Uterus (tissue), 4 donors: ENCODE results near the gene HIVEP2. TPM values are rescaled to one million over a fixed set of nuclear protein-coding genes. Genes with fewer than 3 reads are reported as not detected.

ENCODE experiments used
- DNase-seq, 2 donors: peaks; one replicate each; pipeline ENCODE4 v3.0.0-alpha.2; 2019 to 2020
- H3K27ac ChIP-seq, 2 donors: fragments of 200-600 bp; sonication (generic); 1 replicate in 1 of 2; 2 replicates in 1 of 2; pipeline ENCODE4 v1.5.1; 2016 to 2018
- H3K27me3 ChIP-seq, 2 donors: fragments of 200-600 bp; sonication (generic); one replicate each; pipeline ENCODE4 v1.5.1; 2018 to 2019; ENCODE audit warnings: control low read depth in 1 of 2
- H3K36me3 ChIP-seq, 2 donors: fragments of 200-600 bp; sonication (generic); one replicate each; pipeline ENCODE4 v1.5.1; 2019; ENCODE audit warnings: control low read depth in 1 of 2
- H3K4me1 ChIP-seq, 2 donors: fragments of 200-600 bp; sonication (generic); one replicate each; pipeline ENCODE4 v1.5.1; 2018 to 2019; ENCODE audit warnings: control low read depth in 1 of 2
- H3K4me3 ChIP-seq, 2 donors: fragments of 200-600 bp; sonication (generic); 1 replicate in 1 of 2; 2 replicates in 1 of 2; pipeline ENCODE4 v1.5.1; 2018 to 2019; ENCODE audit warnings: mild to moderate bottlenecking in 1 of 2
- H3K9me3 ChIP-seq, 2 donors: fragments of 200-600 bp; sonication (generic); one replicate each; pipeline ENCODE4 v1.5.1; 2019; ENCODE audit warnings: control low read depth in 1 of 2
- POLR2A ChIP-seq, 2 donors: fragments of 450-650 bp; IDR thresholded peaks; one replicate each; pipeline ENCODE4 v1.6.1; 2016; ENCODE audit warnings: antibody characterized with exemption in 2 of 2, mild to moderate bottlenecking in 1 of 2, moderate library complexity in 1 of 2
- intact Hi-C: fragments of 100-400 bp; cut with DNase I; formaldehyde crosslinking; loops from one replicate; pipeline ENCODE4 v1.15.1; 2023; ENCODE audit warnings: low total_unique reads
- total RNA-seq, 4 donors: library from RNA; depleted of rRNA in 3 of 4; stranded (reverse); fragments of >200 nt in 3 of 4; gene quantifications; one replicate each; pipeline versions ENCODE4 v1.1.0 to v1.2.4, GENCODE V29; 2014 to 2023
- TF ChIP-seq, protein P1 (sequence below), 4 experiments: fragments of 200-600 bp in 2 of 4; fragments of 450-650 bp in 2 of 4; sonication (generic) in 2 of 4; IDR thresholded peaks; one replicate each; pipeline ENCODE4 v1.5.1; 2016 to 2019; ENCODE audit warnings: antibody characterized with exemption in 4 of 4, mild to moderate bottlenecking in 2 of 4, moderate library complexity in 1 of 4
- donor health status: DM: yes; HTN: yes; CAD: no.

HIVEP2 gene
- total RNA-seq, 4 donors from 2014 or later = 11.0 to 24.7 (median 19.8) TPM

- H3K36me3 ChIP-seq = no peaks in the 10 kb centered on the region
- H3K9me3 ChIP-seq = no peaks in the 10 kb centered on the region
- no peak overlapping the region for H3K4me3 ChIP-seq
- H3K27ac ChIP-seq = no peak overlapping the region
- H3K27me3 ChIP-seq = no peaks in the 10 kb centered on the region
- DNase-seq = no peak
- intact Hi-C loops = no loop called here
- H3K4me1 ChIP-seq = no peaks in the 10 kb centered on the region
- TF ChIP-seq, protein P1, sequence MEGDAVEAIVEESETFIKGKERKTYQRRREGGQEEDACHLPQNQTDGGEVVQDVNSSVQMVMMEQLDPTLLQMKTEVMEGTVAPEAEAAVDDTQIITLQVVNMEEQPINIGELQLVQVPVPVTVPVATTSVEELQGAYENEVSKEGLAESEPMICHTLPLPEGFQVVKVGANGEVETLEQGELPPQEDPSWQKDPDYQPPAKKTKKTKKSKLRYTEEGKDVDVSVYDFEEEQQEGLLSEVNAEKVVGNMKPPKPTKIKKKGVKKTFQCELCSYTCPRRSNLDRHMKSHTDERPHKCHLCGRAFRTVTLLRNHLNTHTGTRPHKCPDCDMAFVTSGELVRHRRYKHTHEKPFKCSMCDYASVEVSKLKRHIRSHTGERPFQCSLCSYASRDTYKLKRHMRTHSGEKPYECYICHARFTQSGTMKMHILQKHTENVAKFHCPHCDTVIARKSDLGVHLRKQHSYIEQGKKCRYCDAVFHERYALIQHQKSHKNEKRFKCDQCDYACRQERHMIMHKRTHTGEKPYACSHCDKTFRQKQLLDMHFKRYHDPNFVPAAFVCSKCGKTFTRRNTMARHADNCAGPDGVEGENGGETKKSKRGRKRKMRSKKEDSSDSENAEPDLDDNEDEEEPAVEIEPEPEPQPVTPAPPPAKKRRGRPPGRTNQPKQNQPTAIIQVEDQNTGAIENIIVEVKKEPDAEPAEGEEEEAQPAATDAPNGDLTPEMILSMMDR (IDR thresholded peaks at IDR 0.05) = no peak
- TF ChIP-seq POLR2A (IDR thresholded peaks at IDR 0.05) = no peak
Observed at GRCh38 chr6:142901611-142902010, 43.4 kb downstream of the HIVEP2 start.

GRCh38 chr6:142900227-142900971, 44.6 kb downstream of the HIVEP2 start:
- no peak for DNase-seq
- H3K9me3 ChIP-seq = no peaks in the 10 kb centered on the region
- intact Hi-C loops = no loop called here
- no peak for TF ChIP-seq POLR2A (IDR thresholded peaks at IDR 0.05)
- TF ChIP-seq, protein P1 (IDR thresholded peaks at IDR 0.05) = no peak
- no peaks in the 10 kb centered on the region for H3K36me3 ChIP-seq
- no peaks in the 10 kb centered on the region for H3K4me1 ChIP-seq
- H3K27ac ChIP-seq = no peak overlapping the region
- no peak overlapping the region for H3K4me3 ChIP-seq
- no peaks in the 10 kb centered on the region for H3K27me3 ChIP-seq

DNA sequence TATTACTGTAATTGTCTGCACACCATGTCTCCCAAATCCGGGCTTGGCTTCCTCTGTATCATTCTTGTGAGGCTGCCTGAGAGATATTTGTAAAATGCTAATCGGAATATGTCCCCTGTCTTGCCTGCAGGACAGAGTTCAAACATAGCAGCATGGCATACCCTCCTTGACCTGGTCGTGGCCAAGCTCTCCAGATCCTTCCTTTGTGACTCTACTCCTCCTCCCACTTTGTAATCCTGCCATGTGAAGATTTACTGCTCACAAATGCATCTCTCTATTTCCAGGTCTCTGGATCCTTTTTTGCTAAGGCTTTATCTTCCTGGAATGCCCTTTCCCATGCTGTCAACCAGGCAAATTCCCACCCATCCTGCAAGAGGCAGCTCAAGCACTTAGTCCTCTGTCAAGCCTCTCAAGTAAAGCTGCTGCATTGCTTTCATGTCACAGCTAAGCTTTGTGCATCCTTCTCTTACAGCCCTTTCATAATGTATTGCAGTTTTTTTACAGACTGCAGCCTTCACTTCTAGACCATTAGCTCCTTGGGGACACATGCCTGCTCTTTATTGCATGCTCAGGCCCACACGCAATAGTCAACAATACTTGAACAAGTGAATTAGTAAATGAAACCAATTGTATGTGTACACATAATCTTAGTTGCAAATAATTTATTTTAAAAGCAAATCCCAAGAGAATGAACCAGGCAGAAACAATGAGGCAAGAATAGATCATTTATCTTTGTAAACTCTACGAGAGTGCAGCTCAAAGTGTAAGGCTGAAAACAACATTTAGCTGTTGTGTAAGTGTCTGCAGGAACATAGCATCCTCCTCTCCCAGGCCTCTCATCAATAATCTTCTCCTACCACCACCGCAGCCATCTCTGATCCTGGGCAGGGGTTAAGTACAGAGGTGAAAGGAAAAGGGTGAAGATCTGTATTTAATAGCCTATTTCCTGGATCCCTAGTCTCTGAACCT, 45.8 kb downstream of the HIVEP2 start:
- Histone ChIP-seq H3K36me3 (no peaks in the 10 kb centered on the region), H3K27ac (no peak overlapping the region), H3K4me1 (no peaks in the 10 kb centered on the region), H3K4me3 (no peak overlapping the region), H3K27me3 (no peaks in the 10 kb centered on the region), H3K9me3 (no peaks in the 10 kb centered on the region)
- no peak for DNase-seq
- intact Hi-C loops = no loop called here
- TF ChIP-seq, protein P1 (IDR thresholded peaks at IDR 0.05) = no peak
- no peak for TF ChIP-seq POLR2A (IDR thresholded peaks at IDR 0.05)

DNA sequence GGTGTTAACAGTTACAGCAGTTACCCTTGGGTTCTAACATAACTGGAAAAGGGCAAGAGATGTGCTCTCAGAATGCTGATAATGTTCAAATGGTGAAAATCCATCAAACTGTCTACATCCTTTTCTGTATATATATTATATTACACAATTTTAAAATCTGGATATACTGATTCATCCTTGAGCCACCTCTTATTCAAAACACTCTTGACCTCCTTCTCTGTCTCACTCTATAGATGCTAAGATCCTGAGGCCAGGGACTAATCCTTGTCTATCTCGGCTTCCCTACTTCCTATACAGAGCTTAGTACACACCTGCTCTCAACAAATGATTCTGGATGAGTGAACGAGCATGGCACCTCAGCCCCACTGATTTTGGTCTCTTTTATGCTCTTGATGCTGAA, 47.3 kb downstream of the HIVEP2 start:
- no peaks in the 10 kb centered on the region for H3K9me3 ChIP-seq
- H3K36me3 ChIP-seq = no peaks in the 10 kb centered on the region
- H3K4me1 ChIP-seq = no peaks in the 10 kb centered on the region
- DNase-seq = no peak
- H3K4me3 ChIP-seq = no peak overlapping the region
- H3K27me3 ChIP-seq = no peaks in the 10 kb centered on the region
- no peak for TF ChIP-seq POLR2A (IDR thresholded peaks at IDR 0.05)
- TF ChIP-seq, protein P1 (IDR thresholded peaks at IDR 0.05) = no peak
- intact Hi-C loops = no loop called here
- H3K27ac ChIP-seq = no peak overlapping the region

- Histone ChIP-seq H3K4me1 (no peaks in the 10 kb centered on the region), H3K4me3 (no peak overlapping the region), H3K27ac (no peak overlapping the region), H3K27me3 (no peaks in the 10 kb centered on the region), H3K36me3 (no peaks in the 10 kb centered on the region), H3K9me3 (no peaks in the 10 kb centered on the region)
- intact Hi-C loops = no loop called here
- no peak for DNase-seq
- TF ChIP-seq, protein P1 (IDR thresholded peaks at IDR 0.05) = no peak
- TF ChIP-seq POLR2A (IDR thresholded peaks at IDR 0.05) = no peak
Observed at GRCh38 chr6:142896732-142897131, 48.2 kb downstream of the HIVEP2 start.
